Ishikawa (cell line): ENCODE results near the gene PRDM12.

Source experiments
- EP300 ChIP-seq: IDR thresholded peaks from 2 replicates; pipeline ENCODE4 v1.6.1; 2012; ENCODE audit warnings: borderline replicate concordance
- RAD21 ChIP-seq: IDR thresholded peaks from 2 replicates; pipeline ENCODE4 v1.6.1; 2012; ENCODE audit warnings: low read depth
- TAF1 ChIP-seq: IDR thresholded peaks from 2 replicates; pipeline ENCODE4 v1.6.1; 2012; ENCODE audit warnings: low read depth, mild to moderate bottlenecking
- TEAD4 ChIP-seq: IDR thresholded peaks from 2 replicates; pipeline ENCODE4 v1.6.1; 2012
- TF ChIP-seq, protein P1 (sequence below): IDR thresholded peaks from 2 replicates; pipeline ENCODE4 v1.6.1; 2012

DNA sequence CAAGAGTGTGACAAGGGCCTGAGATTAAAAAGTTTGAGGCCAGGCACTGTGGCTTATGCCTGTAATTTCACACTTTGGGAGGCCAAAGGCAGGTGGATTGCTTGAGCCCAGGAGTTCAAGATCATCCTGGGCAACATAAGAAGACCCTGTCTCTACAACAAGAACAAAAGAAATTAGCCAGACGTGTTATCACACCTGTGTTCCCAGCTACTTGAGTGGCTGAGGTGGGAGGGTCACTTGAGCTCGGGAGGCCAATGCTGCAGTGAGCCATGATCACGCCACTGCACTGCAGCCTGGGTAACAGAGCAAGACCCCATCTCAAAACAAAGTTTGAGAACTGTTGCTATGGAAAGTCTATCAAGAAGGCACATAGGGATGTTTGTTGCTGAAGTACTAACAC, 54.2 kb downstream of the PRDM12 start:
- TF ChIP-seq, protein P1, sequence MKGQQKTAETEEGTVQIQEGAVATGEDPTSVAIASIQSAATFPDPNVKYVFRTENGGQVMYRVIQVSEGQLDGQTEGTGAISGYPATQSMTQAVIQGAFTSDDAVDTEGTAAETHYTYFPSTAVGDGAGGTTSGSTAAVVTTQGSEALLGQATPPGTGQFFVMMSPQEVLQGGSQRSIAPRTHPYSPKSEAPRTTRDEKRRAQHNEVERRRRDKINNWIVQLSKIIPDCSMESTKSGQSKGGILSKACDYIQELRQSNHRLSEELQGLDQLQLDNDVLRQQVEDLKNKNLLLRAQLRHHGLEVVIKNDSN = no peak
- no peak for TF ChIP-seq RAD21
- TF ChIP-seq TEAD4 = no peak
- no peak for TF ChIP-seq TAF1
- no peak for TF ChIP-seq EP300
